ENCODE data around the gene JOSD2. TPM values are rescaled to one million over a fixed set of nuclear protein-coding genes. Genes with fewer than 3 reads are reported as not detected.

Gene JOSD2
- 10 to 100 TPM; 29.5 to 36.2 TPM for total RNA-seq

- Mint-ChIP-seq H3K36me3 (peaks cover 3% of the 10 kb centered on the region), H3K4me1 (ENCODE audit: low read depth) (peaks cover 18% of the 10 kb centered on the region), H3K4me3 (peak within 1 kb of the TSS; percentile 87), H3K27me3 (peaks cover 5% of the 10 kb centered on the region), H3K9me3 (no peaks in the 10 kb centered on the region), H3K27ac (peak within 1 kb of the TSS; percentile 82)
- peak; percentile 98 for DNase-seq
- ChIA-PET POLR2A (interaction anchor here (0.6 to 1.6 kb wide), 6 partner anchors 11 to 154 kb away, joined by 3 to 6 read pairs (median 4); partner anchors contain the start of genes EMC10, GARIN5A and NR1H2), CTCF (interaction anchor here (0.8 to 2.2 kb wide), 4 partner anchors 25 to 154 kb away, joined by 4 to 9 read pairs (median 5); no protein-coding TSS in a partner anchor)
- intact Hi-C loops (cut with micrococcal nuclease), result loop anchor here (1.0 to 2.0 kb wide), 5 partner anchors 35 to 598 kb away; partner anchors contain the start of genes CTU1, EMC10, GARIN5A and VRK3
These were observed at the start of gene JOSD2 for GRCh38 chr19:50511069-50511822. Gene JOSD2 (minus strand): TSS chr19:50511191. CDS start chr19:50510431, 760 bp downstream.

- Mint-ChIP-seq H3K27me3 (peaks cover 53% of the 10 kb centered on the region), H3K27ac (no peak overlapping the region), H3K9me3 (no peaks in the 10 kb centered on the region), H3K36me3 (no peaks in the 10 kb centered on the region), H3K4me1 (ENCODE audit: low read depth) (peaks cover 8% of the 10 kb centered on the region), H3K4me3 (no peak overlapping the region)
- DNase-seq, result no peak
- intact Hi-C loops (cut with micrococcal nuclease), result loop anchor here (5.0 kb wide), 1 partner anchor 202 kb away; no protein-coding TSS in a partner anchor
- ChIA-PET POLR2A (no interaction called here), CTCF (interaction anchor here (1.1 to 7.9 kb wide), 2 partner anchors 18 to 23 kb away, joined by 3 to 77 read pairs; no protein-coding TSS in a partner anchor)
These were observed 48.6 kb upstream of the JOSD2 start for GRCh38 chr19:50559636-50560035.

- peaks cover 8% of the 10 kb centered on the region for H3K4me1 Mint-ChIP-seq (ENCODE audit: low read depth)
- H3K27ac Mint-ChIP-seq, result no peak overlapping the region
- H3K9me3 Mint-ChIP-seq, result no peaks in the 10 kb centered on the region
- intact Hi-C loops (cut with micrococcal nuclease), result loop anchor here (5.0 kb wide), 1 partner anchor 201 kb away; no protein-coding TSS in a partner anchor
- no peak overlapping the region for H3K4me3 Mint-ChIP-seq
- POLR2A ChIA-PET, result no interaction called here
- H3K36me3 Mint-ChIP-seq, result no peaks in the 10 kb centered on the region
- DNase-seq, result no peak
- H3K27me3 Mint-ChIP-seq, result peaks cover 52% of the 10 kb centered on the region
- CTCF ChIA-PET, result interaction anchor here (0.8 to 7.9 kb wide), 3 partner anchors 22 to 201 kb away, joined by 3 to 77 read pairs (median 3); no protein-coding TSS in a partner anchor
These were observed 47.5 kb upstream of the JOSD2 start for GRCh38 chr19:50558449-50558848.

- no peaks in the 10 kb centered on the region for H3K9me3 Mint-ChIP-seq
- POLR2A ChIA-PET, result no interaction called here
- H3K27ac Mint-ChIP-seq, result no peak overlapping the region
- CTCF ChIA-PET, result interaction anchor here (1.2 to 7.9 kb wide), 3 partner anchors 15 to 23 kb away, joined by 3 to 77 read pairs (median 16); no protein-coding TSS in a partner anchor
- H3K36me3 Mint-ChIP-seq, result no peaks in the 10 kb centered on the region
- DNase-seq, result no peak
- peaks cover 52% of the 10 kb centered on the region for H3K27me3 Mint-ChIP-seq
- no peak overlapping the region for H3K4me3 Mint-ChIP-seq
- intact Hi-C loops (cut with micrococcal nuclease), result loop anchor here (5.0 kb wide), 1 partner anchor 201 kb away; no protein-coding TSS in a partner anchor
- H3K4me1 Mint-ChIP-seq (ENCODE audit: low read depth), result peaks cover 8% of the 10 kb centered on the region
These were observed 47.0 kb upstream of the JOSD2 start for GRCh38 chr19:50558039-50558438.

- Mint-ChIP-seq H3K27me3 (peaks cover 54% of the 10 kb centered on the region), H3K27ac (no peak overlapping the region), H3K9me3 (no peaks in the 10 kb centered on the region), H3K4me3 (no peak overlapping the region), H3K36me3 (no peaks in the 10 kb centered on the region), H3K4me1 (ENCODE audit: low read depth) (peaks cover 8% of the 10 kb centered on the region)
- DNase-seq, result peak; percentile 4
- ChIA-PET POLR2A (no interaction called here), CTCF (interaction anchor here (0.5 to 7.9 kb wide), 30 partner anchors 8 to 365 kb away, joined by 3 to 77 read pairs (median 4); partner anchors contain the start of genes JOSD2 and NR1H2)
- intact Hi-C loops (cut with micrococcal nuclease), result loop anchor here (5.0 kb wide), 1 partner anchor 200 kb away; no protein-coding TSS in a partner anchor
These were observed 46.1 kb upstream of the JOSD2 start for GRCh38 chr19:50557009-50557613.

GRCh38 chr19:50556282-50557008 lies 45.5 kb upstream of the JOSD2 start:
- Mint-ChIP-seq H3K27ac (no peak overlapping the region), H3K4me3 (peak overlapping the region; percentile 81), H3K27me3 (peaks cover 57% of the 10 kb centered on the region), H3K4me1 (ENCODE audit: low read depth) (peaks cover 8% of the 10 kb centered on the region), H3K9me3 (no peaks in the 10 kb centered on the region), H3K36me3 (no peaks in the 10 kb centered on the region)
- ChIA-PET POLR2A (no interaction called here), CTCF (interaction anchor here (0.5 to 7.9 kb wide), 36 partner anchors 9 to 490 kb away, joined by 3 to 77 read pairs (median 4); partner anchors contain the start of genes JOSD2 and NR1H2)
- peak; percentile 86 for DNase-seq
- intact Hi-C loops (cut with micrococcal nuclease), result loop anchor here (5.0 kb wide), 1 partner anchor 199 kb away; no protein-coding TSS in a partner anchor

GRCh38 chr19:50555450-50556281 lies 44.7 kb upstream of the JOSD2 start:
- intact Hi-C loops (cut with micrococcal nuclease), result loop anchor here (5.0 kb wide), 1 partner anchor 198 kb away; no protein-coding TSS in a partner anchor
- H3K27ac Mint-ChIP-seq, result no peak overlapping the region
- H3K36me3 Mint-ChIP-seq, result no peaks in the 10 kb centered on the region
- DNase-seq, result no peak
- CTCF ChIA-PET, result interaction anchor here (0.5 to 7.9 kb wide), 34 partner anchors 9 to 491 kb away, joined by 3 to 77 read pairs (median 4); partner anchors contain the start of genes JOSD2 and NR1H2
- H3K4me3 Mint-ChIP-seq, result peak overlapping the region; percentile 81
- POLR2A ChIA-PET, result no interaction called here
- peaks cover 8% of the 10 kb centered on the region for H3K4me1 Mint-ChIP-seq (ENCODE audit: low read depth)
- peaks cover 57% of the 10 kb centered on the region for H3K27me3 Mint-ChIP-seq
- H3K9me3 Mint-ChIP-seq, result no peaks in the 10 kb centered on the region

GRCh38 chr19:50555033-50555432 lies 44.0 kb upstream of the JOSD2 start:
- CTCF ChIA-PET, result interaction anchor here (0.6 to 7.9 kb wide), 9 partner anchors 10 to 791 kb away, joined by 4 to 77 read pairs (median 13); no protein-coding TSS in a partner anchor
- Mint-ChIP-seq H3K4me1 (ENCODE audit: low read depth) (peaks cover 8% of the 10 kb centered on the region), H3K4me3 (no peak overlapping the region), H3K27me3 (peaks cover 64% of the 10 kb centered on the region), H3K9me3 (no peaks in the 10 kb centered on the region), H3K36me3 (no peaks in the 10 kb centered on the region), H3K27ac (no peak overlapping the region)
- POLR2A ChIA-PET, result no interaction called here
- no peak for DNase-seq
- intact Hi-C loops (cut with micrococcal nuclease), result loop anchor here (5.0 kb wide), 1 partner anchor 198 kb away; no protein-coding TSS in a partner anchor

- ChIA-PET POLR2A (no interaction called here), CTCF (interaction anchor here (0.7 to 7.9 kb wide), 2 partner anchors 18 to 214 kb away, joined by 4 to 77 read pairs; no protein-coding TSS in a partner anchor)
- Mint-ChIP-seq H3K4me1 (ENCODE audit: low read depth) (peaks cover 8% of the 10 kb centered on the region), H3K36me3 (no peaks in the 10 kb centered on the region), H3K27me3 (peaks cover 64% of the 10 kb centered on the region), H3K27ac (no peak overlapping the region), H3K4me3 (no peak overlapping the region), H3K9me3 (no peaks in the 10 kb centered on the region)
- intact Hi-C loops (cut with micrococcal nuclease), result no loop called here
- DNase-seq, result no peak
These were observed 43.2 kb upstream of the JOSD2 start for GRCh38 chr19:50554212-50554611.

- no peaks in the 10 kb centered on the region for H3K36me3 Mint-ChIP-seq
- intact Hi-C loops (cut with micrococcal nuclease), result no loop called here
- ChIA-PET CTCF (interaction anchor here (7.9 kb wide), 1 partner anchor 17 kb away, joined by 77 read pairs; no protein-coding TSS in a partner anchor), POLR2A (no interaction called here)
- no peak for DNase-seq
- peaks cover 60% of the 10 kb centered on the region for H3K27me3 Mint-ChIP-seq
- no peak overlapping the region for H3K27ac Mint-ChIP-seq
- H3K4me3 Mint-ChIP-seq, result no peak overlapping the region
- H3K4me1 Mint-ChIP-seq (ENCODE audit: low read depth), result peaks cover 8% of the 10 kb centered on the region
- no peaks in the 10 kb centered on the region for H3K9me3 Mint-ChIP-seq
These were observed 42.2 kb upstream of the JOSD2 start for GRCh38 chr19:50553134-50553703.
